IMR-90 (cell line): ENCODE measurements around the gene ST3GAL4. TPM values are rescaled to one million over a fixed set of nuclear protein-coding genes. Genes with fewer than 3 reads are reported as not detected.

Experiments used
- ATAC-seq: fragments of 200-7000 bp; cut with Tn5 transposase; 2 replicates; pipeline ENCODE4 v1.9.1; 2020; ENCODE audit warnings: low read depth, mild to moderate bottlenecking, moderate library complexity
- BruUV-seq: library from RNA; stranded (reverse); fragments of 400-500 nt; replicated peaks from 2 replicates; lab custom pipeline; 2021; lab: Mats Ljungman, UMichigan
- CTCF ChIA-PET: fragments of 300-600 bp; formaldehyde crosslinking; extraction: SDS; loops from one replicate; lab custom pipeline; 2021; ENCODE audit warnings: antibody characterized with exemption; lab: Yijun Ruan, JAX
- POLR2A ChIA-PET: fragments of 300-600 bp; sonication (Branson Sonifier 250); formaldehyde crosslinking; loops from one replicate; lab custom pipeline; 2022; ENCODE audit warnings: antibody characterized with exemption; ENCODE audit not compliant: unreplicated experiment; lab: Charles Lee
- DNase-seq: peaks from one replicate; pipeline ENCODE4 v3.0.0; 2013
- H2AFZ ChIP-seq: replicated peaks from 2 replicates; pipeline ENCODE3; 2013; ENCODE audit warnings: low read length, mild to moderate bottlenecking; ENCODE audit not compliant: poor library complexity
- H2AK5ac ChIP-seq: 2 replicates; pipeline ENCODE4 v1.6.1; 2013; ENCODE audit warnings: low read depth, low read length, inconsistent platforms
- H2AK9ac ChIP-seq: replicated peaks from 2 replicates; pipeline ENCODE3; 2013; ENCODE audit warnings: mild to moderate bottlenecking, low read depth, low read length, moderate library complexity; ENCODE audit not compliant: poor library complexity
- H2BK120ac ChIP-seq: 2 replicates; pipeline ENCODE4 v1.6.1; 2013; ENCODE audit warnings: low read depth, low read length, inconsistent platforms
- H2BK15ac ChIP-seq: 3 replicates; pipeline ENCODE4 v1.6.1; 2013; ENCODE audit warnings: low read depth, low read length, inconsistent platforms
- H2BK20ac ChIP-seq: 2 replicates; pipeline ENCODE4 v1.6.1; 2013; ENCODE audit warnings: low read depth, mild to moderate bottlenecking, inconsistent platforms, low read length, moderate library complexity
- H2BK5ac ChIP-seq: 2 replicates; pipeline ENCODE4 v1.6.1; 2013; ENCODE audit warnings: mild to moderate bottlenecking, low read depth, low read length, inconsistent platforms; ENCODE audit not compliant: poor library complexity, severe bottlenecking
- H3K14ac ChIP-seq: replicated peaks from 2 replicates; pipeline ENCODE4 v1.6.1; 2013; ENCODE audit warnings: low read depth, low read length, inconsistent platforms
- H3K18ac ChIP-seq: 2 replicates; pipeline ENCODE4 v1.6.1; 2013; ENCODE audit warnings: low read depth, low read length, control low read depth
- H3K23ac ChIP-seq: 2 replicates; pipeline ENCODE4 v1.6.1; 2013; ENCODE audit warnings: low read depth, low read length, inconsistent platforms
- H3K27ac ChIP-seq: 2 replicates; pipeline ENCODE4 v1.5.1; 2013; ENCODE audit warnings: mild to moderate bottlenecking, control low read depth, low read length; ENCODE audit not compliant: insufficient read depth
- H3K27me3 ChIP-seq: 2 replicates; pipeline ENCODE4 v1.6.1; 2013; ENCODE audit warnings: low read length; ENCODE audit not compliant: control insufficient read depth, insufficient read depth
- H3K36me3 ChIP-seq: 2 replicates; pipeline ENCODE4 v1.6.1; 2013; ENCODE audit warnings: low read length, mixed read lengths; ENCODE audit not compliant: control insufficient read depth, insufficient read depth
- H3K4ac ChIP-seq: 2 replicates; pipeline ENCODE4 v1.6.1; 2013; ENCODE audit warnings: low read depth, low read length, inconsistent platforms
- H3K4me1 ChIP-seq: 2 replicates; pipeline ENCODE4 v1.6.1; 2013; ENCODE audit warnings: low read length, mixed read lengths; ENCODE audit not compliant: control insufficient read depth, insufficient read depth
- H3K4me2 ChIP-seq: 2 replicates; pipeline ENCODE4 v1.6.1; 2013; ENCODE audit warnings: low read depth, mild to moderate bottlenecking, control low read depth, low read length, moderate library complexity
- H3K4me3 ChIP-seq: 2 replicates; pipeline ENCODE4 v1.5.1; 2013; ENCODE audit warnings: low read depth, mild to moderate bottlenecking, control low read depth, low read length, moderate library complexity; ENCODE audit not compliant: insufficient read depth
- H3K56ac ChIP-seq: 2 replicates; pipeline ENCODE4 v1.6.1; 2013; ENCODE audit warnings: low read length, inconsistent platforms; ENCODE audit not compliant: insufficient read depth; ENCODE audit errors: extremely low read depth
- H3K79me1 ChIP-seq, 2 experiments: 2 replicates each; pipeline ENCODE4 v1.6.1; 2013; ENCODE audit warnings: low read length in 2 of 2, inconsistent platforms in 1 of 2, low read depth in 1 of 2
- H3K9ac ChIP-seq: 2 replicates; pipeline ENCODE4 v1.6.1; 2013; ENCODE audit warnings: low read depth, low read length, control low read depth
- H3K9me1 ChIP-seq: 2 replicates; pipeline ENCODE4 v1.6.1; 2013; ENCODE audit warnings: low read length, inconsistent platforms; ENCODE audit not compliant: insufficient read depth
- H3K9me3 ChIP-seq: 2 replicates; pipeline ENCODE4 v1.6.1; 2013; ENCODE audit warnings: low read length; ENCODE audit not compliant: control insufficient read depth, insufficient read depth
- H4K20me1 ChIP-seq: 2 replicates; pipeline ENCODE4 v1.6.1; 2013; ENCODE audit warnings: low read length, inconsistent platforms; ENCODE audit not compliant: insufficient read depth
- H4K5ac ChIP-seq: 2 replicates; pipeline ENCODE4 v1.6.1; 2013; ENCODE audit warnings: mild to moderate bottlenecking, low read depth, low read length, control low read depth
- H4K8ac ChIP-seq, 2 experiments: 2 replicates each; pipeline ENCODE4 v1.6.1; 2013; ENCODE audit warnings: low read depth in 2 of 2, low read length in 2 of 2, control low read depth in 1 of 2, inconsistent platforms in 1 of 2
- H4K91ac ChIP-seq: 2 replicates; pipeline ENCODE4 v1.6.1; 2013; ENCODE audit warnings: low read depth, low read length, inconsistent platforms; ENCODE audit not compliant: insufficient read depth
- CTCF ChIP-seq: conservative IDR thresholded peaks from 2 replicates; pipeline ENCODE4 v1.5.1; 2012; ENCODE audit warnings: mild to moderate bottlenecking, low read depth, low read length, improper control_type of control experiment
- MXI1 ChIP-seq: IDR thresholded peaks from 2 replicates; pipeline ENCODE4 v1.6.1; 2012; ENCODE audit warnings: low read depth, mild to moderate bottlenecking, low read length, moderate library complexity, borderline replicate concordance
- WGBS, 2 experiments: methylation state at CpG; one replicate each; pipeline versions ENCODE4 v1.1.5 to v1.1.7; 2013; ENCODE audit warnings: missing lambda C conversion rate in 2 of 2; ENCODE audit not compliant: insufficient read length in 1 of 2; ENCODE audit errors: extremely low coverage in 2 of 2; 5-methylcytosine and 5-hydroxymethylcytosine counted together
- dilution Hi-C: fragments of 300-500 bp; cut with HindIII; formaldehyde crosslinking; loops from one replicate; pipeline ENCODE4 v1.14.3; 2018; ENCODE audit warnings: low sequenced_read_pairs; ENCODE audit not compliant: unreplicated experiment
- in situ Hi-C: fragments of 300-500 bp; cut with MboI; formaldehyde crosslinking; loops from 3 replicates; pipeline ENCODE4 v1.14.3; 2019; ENCODE audit warnings: low sequenced_read_pairs, inconsistent platforms, mixed read lengths
- intact Hi-C: fragments of 100-400 bp; cut with micrococcal nuclease; formaldehyde crosslinking; loops from 2 replicates; pipeline ENCODE4 v1.10.0; 2022
- polyA plus RNA-seq, 3 experiments: library from polyadenylated mRNA; depleted of rRNA; stranded (reverse); fragments of >200 nt; gene quantifications; 2 replicates each; pipeline ENCODE4 v1.2.3, GENCODE V29; 2012; ENCODE audit warnings: low replicate concordance in 1 of 3
- total RNA-seq: library from RNA; depleted of rRNA; stranded (reverse); fragments of >200 nt; gene quantifications from 2 replicates; pipeline ENCODE4 v1.2.3, GENCODE V29; 2012

ST3GAL4 gene
- total and polyA plus RNA-seq, 2 of the 4 experiments (the other 2 are of a cell fraction), result 17.0 to 19.7 TPM

- no peaks in the 10 kb centered on the region for H3K36me3 ChIP-seq
- H2BK120ac ChIP-seq, result no peak overlapping the region
- H4K8ac ChIP-seq, result peak overlapping the region; percentile 25 to 64; a peak in 2 of 4 replicates
- peak overlapping the region; percentile 68; the same call in 1 of the 2 replicates for H3K14ac ChIP-seq
- H2AK5ac ChIP-seq, result peak overlapping the region; percentile 91
- dilution Hi-C loops (no loop called here), intact Hi-C loops (loop anchor here (2.0 kb wide), 1 partner anchor 37 kb away; no protein-coding TSS in a partner anchor), in situ Hi-C loops (no loop called here)
- no TSS peak for BruUV-seq
- ChIA-PET CTCF (no interaction called here), POLR2A (interaction anchor here (0.7 kb wide), 1 partner anchor 1696 kb away, joined by 6 read pairs; no protein-coding TSS in a partner anchor)
- H3K18ac ChIP-seq, result no peak overlapping the region; the same call in 1 of the 2 replicates
- no peak for DNase-seq
- no peak overlapping the region for H2BK5ac ChIP-seq
- H3K27ac ChIP-seq, result peak overlapping the region; percentile 44
- H3K23ac ChIP-seq, result peak overlapping the region; percentile 83
- peak overlapping the region; percentile 75; the same call in 1 of the 2 replicates for H4K91ac ChIP-seq
- ATAC-seq, result peak; percentile 10
- no peaks in the 10 kb centered on the region for H3K27me3 ChIP-seq
- WGBS, 2 experiments, result 15% methylated on average over 24 of the region's 46 CpGs; no CpG with 5 or more reads in 1 of the 2 experiments
- H4K5ac ChIP-seq, result no peak overlapping the region
- H4K20me1 ChIP-seq, result peaks cover 4% of the 10 kb centered on the region
- H3K79me1 ChIP-seq, result peaks cover 25 to 75% of the 10 kb centered on the region in 2 experiments
- H2AFZ ChIP-seq, result peak overlapping the region; percentile 97
- H3K9me1 ChIP-seq, result peaks cover 16% of the 10 kb centered on the region
- peak overlapping the region; percentile 97 for H2AK9ac ChIP-seq
- H3K56ac ChIP-seq, result no peak overlapping the region
- peak overlapping the region; percentile 94 for H3K4me3 ChIP-seq
- peak overlapping the region; percentile 92 for H3K4me2 ChIP-seq
- no peaks in the 10 kb centered on the region for H3K9me3 ChIP-seq
- no peak overlapping the region for H2BK20ac ChIP-seq
- H2BK15ac ChIP-seq, result no peak overlapping the region
- peaks cover 23% of the 10 kb centered on the region for H3K4me1 ChIP-seq
- TF ChIP-seq MXI1 (peak; percentile 56; the same call in 1 of the 2 replicates), CTCF (no peak)
- H3K4ac ChIP-seq, result peak overlapping the region; percentile 78
- H3K9ac ChIP-seq, result peak overlapping the region; percentile 73
Observed at GRCh38 chr11:126355926-126356897, 726 bp downstream of the ST3GAL4 start.
